ENCODE results near the gene NONO.
"Not testable (repeated sequence)": the region's sequence is repeated elsewhere in the genome, so short reads cannot be mapped to it uniquely, and the experiment has no call there.

NONO gene, protein sequence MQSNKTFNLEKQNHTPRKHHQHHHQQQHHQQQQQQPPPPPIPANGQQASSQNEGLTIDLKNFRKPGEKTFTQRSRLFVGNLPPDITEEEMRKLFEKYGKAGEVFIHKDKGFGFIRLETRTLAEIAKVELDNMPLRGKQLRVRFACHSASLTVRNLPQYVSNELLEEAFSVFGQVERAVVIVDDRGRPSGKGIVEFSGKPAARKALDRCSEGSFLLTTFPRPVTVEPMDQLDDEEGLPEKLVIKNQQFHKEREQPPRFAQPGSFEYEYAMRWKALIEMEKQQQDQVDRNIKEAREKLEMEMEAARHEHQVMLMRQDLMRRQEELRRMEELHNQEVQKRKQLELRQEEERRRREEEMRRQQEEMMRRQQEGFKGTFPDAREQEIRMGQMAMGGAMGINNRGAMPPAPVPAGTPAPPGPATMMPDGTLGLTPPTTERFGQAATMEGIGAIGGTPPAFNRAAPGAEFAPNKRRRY
- 399 to 470 (median 443) reads per million in 4 donors for total RNA-seq

DNA sequence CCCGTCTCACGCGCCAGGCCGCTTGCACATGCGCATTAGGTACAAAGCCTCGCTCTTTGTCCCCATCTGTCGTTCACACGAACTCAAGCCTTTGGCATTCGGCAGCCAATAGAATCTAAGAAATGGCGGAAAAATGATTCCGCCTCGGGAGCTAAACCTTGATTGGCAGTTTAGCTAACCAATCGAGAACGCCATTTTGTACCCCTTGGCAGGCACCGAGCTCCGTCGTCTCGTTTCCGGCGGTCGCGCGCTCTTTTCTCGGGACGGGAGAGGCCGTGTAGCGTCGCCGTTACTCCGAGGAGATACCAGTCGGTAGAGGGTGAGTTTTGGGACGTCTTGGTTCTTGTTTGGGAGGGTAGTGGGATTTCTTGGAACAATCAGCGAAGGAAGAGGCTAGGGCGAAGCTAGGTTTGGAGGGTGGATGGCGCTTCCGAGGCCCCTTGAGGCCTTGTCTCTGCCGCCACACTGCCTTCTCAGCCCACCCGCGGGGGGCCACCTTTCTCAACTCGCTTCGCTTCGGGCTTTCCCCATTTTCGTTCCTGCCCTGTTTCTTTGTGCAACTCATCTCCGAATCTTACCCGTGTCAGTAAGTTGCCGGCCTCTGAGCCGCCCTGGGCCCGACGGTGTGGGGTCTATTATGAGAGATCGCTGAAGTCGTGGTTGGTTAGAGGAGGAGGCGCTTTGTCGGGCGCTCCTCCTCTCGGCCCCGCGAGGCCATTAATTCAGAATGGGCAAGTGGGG is at the start of gene NONO:
Gene NONO (plus strand): TSS at position 233 of the 741 bp plus-strand sequence. CDS start 7,003 bp downstream, outside the sequence.
- DNase-seq = peak; percentile 69 to 97 (median 83)

DNA sequence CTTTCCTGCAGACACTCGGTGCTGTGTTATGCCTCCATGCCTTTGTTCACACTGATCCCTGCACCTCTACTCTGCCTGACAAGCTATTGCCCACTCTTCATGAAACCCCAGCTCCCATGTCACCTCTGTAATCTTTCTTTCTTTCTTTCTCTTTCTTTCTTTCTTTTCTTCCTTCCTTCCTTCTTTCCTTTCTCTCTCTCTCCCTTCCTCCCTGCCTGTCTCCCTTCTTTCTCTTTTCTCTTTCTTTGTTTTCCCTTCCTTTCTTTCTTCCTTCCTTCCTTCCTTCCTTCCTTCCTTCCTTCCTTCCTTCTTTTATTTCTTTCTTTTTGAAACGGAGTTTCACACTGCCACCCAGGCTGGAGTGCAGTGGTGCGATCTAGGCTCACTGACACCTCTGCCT is 48.0 kb upstream of the NONO start:
- no peak for DNase-seq

DNA sequence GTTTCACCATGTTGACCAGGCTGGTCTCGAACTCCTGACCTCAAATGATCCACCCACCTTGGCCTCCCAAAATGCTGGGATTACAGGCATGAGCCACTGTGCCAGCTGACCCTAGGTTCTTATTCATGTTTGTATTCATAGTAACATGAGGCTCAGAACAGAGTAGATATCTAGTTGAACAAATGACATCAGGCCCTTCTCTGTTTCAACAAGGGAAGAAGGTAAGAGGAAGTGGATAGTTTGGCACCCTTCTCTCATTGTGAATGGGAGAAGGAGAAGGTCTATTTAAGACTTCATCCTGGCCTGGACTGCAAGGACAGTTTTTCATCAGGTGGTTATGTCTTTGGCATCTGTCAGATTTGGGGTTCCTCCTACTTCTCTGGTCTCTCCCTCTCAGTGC is 46.6 kb upstream of the NONO start:
- DNase-seq = no peak

DNA sequence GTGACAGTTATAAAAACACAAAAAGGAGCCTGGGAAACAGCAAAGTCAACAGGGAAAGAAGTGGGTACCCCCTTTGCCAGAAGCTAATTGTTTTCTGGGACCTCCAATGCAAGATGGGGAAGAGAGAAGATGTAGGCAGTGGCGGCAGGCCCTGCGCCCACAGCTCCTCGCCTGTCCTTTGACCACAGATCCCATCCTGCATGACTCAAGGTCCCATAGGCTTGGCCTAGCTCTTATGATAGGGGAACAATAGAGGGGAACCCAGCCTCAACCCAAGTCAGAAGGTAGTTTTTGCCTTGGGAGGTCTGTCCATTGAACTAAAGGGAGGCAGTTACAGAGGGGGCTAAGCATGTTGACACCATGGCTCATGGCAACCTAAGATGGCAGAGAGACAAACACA is 43.7 kb upstream of the NONO start:
- no peak for DNase-seq

DNA sequence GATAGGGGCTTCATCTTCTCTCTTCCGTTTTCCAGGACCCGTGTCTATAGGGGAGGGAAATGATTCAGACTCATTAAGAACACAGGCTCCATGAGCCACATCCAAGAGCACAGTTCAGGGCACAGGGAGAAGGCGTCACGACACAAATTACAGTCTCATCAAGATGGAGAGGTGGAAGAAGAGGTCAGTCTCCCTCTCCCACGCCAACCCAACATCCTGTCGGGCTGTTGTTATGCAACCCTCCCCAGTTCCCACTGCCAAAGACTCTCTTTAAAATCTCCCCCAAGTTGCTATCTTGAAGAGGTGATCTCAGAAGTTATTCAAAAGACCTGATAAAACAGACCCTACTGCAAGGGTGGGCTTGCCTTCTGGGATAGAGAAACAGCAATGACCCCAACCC is 42.1 kb upstream of the NONO start:
- no peak for DNase-seq

DNA sequence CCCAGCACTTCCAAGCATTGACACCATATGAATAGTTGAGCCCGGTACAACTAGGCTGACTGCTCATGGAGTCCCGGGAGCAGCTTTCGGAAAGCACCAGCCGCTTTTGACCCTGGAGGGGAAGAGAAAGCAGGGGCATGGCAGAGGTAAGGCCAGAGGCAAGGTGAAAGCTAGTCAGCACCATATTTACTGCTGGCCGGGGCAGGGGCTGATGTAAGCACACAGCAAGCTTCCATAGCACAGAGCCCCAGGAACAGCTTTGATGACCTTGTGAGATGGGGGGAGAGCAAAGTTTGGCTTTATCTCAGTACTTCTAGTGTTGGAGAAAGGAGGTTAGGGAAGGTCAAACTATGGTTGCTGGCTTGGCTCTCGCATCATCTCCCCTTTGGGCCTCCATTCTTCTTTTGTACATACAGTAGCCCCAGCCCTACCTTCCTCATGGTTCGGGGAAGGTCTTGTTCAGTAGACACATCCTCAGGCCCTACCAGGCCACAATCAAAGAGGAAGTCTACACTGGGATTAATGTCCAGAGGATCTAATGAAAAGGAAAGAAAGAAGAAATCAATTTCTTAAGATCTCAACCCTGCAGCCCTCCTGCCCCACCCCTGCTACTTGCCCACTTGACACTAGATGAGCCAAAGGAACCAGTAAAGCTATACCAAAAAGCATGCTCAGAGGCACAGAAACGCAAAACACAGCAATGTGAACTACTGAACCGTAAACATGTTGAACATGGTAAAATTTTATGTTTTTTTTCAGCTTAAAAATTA is 38.9 kb upstream of the NONO start:
- no peak for DNase-seq

DNA sequence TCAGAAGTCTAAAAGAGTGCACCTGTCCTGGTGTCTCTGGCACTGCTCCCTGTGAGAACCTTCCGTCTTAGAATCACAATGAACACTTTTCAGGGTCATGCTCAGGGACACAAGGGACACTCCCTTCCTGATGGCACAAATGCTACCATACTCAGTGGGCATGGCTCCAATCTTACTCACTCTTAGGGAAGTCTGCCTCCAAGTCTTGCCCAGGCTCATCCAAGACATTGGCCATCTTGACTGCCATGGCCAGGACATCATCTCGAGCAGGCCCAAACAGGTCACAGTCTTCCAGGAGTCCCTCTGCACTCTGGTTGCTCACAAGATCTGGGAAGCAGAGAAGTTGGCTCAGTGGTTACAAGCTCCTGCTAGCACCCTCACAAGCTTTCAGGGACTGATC is 38.3 kb upstream of the NONO start:
- no peak for DNase-seq

DNA sequence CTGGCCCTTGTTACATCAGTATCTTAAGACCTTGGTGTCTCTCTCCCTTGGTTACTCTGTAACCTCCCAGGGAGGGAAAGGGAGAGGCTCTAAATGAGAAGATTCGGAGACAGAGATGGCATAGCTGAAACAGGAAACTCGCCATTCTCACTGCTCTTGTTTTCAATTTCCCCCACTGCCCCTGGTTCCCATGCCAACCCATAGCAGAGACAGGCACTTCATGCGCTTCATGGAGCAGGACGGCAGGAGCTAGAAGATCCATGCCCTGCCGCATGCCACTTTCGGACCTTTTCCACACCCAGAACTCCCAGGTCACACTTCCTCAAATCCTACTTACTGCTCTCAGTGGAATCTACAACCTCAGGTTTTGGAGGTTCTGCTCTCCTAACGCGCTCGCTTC is 32.6 kb upstream of the NONO start:
- no peak for DNase-seq

DNA sequence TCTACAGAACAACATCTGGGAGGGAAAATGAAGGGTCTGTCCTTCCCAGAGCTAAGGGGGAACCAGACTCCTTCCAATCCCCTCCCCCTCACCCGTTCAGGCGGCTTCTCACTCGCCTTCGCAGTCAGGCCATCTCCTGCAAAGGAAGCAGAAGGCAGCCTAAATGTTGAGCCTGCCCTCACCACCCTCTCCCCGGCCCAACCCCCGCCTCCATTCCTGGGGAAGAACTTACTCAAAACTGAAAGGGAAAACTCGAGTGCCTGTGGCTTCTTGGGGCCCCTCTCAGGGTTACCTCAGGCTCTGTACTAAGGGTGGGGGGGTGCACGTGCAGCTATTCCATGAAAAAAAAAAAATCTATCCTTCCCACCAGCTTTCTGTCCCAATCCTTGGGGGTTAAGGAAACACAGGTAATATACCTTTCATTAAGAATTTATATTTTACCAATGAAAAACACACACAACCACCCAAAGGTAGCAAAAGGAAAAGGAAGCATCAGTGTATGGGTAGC is 31.9 kb upstream of the NONO start:
- DNase-seq = no peak

DNA sequence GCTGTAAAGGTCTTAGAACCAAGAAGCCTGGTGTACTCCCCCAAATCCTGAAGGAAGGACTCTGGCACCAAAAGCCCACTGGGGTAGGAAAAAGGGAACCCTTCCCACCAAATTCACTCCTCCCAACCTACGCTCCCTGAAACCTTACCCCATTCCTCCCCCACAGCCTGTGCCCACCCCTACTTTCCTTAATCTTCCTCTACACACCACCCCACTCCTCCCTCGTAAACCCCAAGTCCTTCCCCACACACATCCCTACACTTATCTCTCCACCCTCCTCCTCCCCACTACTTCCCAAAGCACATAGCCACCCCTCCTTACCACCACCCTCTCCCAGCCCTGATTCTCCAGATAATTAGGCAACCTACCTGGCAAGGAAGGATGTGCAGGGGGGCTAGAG is 31.2 kb upstream of the NONO start:
- DNase-seq = no peak

DNA sequence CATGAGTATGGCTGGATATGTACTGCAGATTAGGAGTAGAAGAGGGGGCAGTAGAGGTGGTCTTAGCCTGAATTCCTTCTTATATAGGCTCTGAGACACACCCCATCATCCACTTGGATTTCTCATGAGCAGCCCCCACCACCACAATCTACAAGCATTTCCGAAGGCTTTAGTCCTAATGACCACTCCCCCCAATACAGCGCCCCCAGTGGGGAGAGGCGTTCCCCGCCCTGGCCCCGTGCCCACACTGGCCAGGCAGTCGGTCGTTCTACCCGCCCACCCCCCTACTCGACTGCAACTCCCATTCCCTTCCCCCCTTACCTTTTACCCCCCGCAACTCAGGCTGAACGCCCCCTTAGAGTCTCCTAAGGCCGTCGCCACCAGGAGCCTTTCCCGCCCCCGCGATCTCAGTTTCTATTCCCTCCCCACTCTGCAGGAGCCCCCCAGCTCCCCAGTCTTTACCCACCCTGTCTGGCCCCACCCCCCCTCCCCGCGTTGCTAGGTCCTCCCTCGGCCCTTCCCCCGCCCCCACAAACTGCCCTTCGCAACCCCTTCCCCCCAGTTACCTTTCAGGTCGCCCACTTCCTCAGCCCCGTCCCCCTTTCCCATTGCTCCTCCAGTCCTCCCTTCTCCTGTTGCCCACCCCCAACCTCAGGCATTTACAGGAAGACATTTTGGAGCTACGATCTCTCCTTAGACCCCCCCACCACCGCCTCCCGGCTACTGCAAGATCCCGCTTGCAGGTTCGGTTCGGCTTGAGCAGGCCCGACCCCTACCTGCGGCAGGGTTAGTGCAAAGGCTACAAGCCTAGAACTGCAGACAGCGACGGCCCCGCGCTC is 30.0 kb upstream of the NONO start:
- peak in 2 of 5 donors; percentile 14 to 20 for DNase-seq

DNA sequence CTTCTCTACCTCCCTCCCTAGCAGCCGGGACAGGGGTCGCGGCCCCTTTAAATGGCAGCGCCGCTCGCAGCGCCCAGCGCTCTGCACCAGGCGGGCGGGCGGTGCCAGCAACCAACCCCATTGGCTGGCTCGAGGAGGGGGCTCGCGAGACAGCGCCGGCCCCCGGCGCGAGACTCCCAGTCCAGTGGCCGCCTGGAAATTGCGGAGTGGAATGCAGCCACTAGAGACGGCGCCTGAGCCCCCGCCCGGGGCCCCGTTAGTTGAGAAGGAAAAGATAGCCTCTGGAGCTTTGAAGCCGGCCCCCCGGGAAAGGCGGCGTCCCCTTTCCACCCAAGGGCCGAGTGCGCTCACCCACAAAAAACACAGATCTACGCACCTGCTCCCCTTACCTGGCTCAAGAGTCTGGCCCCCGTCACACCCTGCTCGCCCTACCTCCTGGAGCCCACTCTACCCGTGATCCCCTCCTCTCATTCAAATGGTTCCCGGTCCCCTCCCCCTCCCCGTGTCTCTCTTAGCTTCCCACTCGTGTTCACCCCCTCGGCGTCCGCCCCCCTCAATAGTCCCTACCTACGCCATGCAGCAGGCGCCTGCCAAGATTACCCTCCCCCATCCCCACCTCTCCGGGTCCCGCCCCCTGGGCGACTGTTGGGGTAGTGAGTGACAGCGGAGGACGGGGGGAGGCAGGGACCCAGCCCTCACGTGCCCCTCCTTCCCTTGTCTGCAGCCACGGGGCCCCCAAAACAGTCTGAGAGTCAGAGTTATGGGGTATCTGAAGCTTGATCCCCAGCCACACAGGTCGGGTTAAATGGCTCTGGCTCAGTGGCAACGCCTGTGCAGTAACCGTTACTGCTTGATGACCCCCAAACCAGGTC is 29.1 kb upstream of the NONO start, which contains the start of gene ZMYM3:
Gene ZMYM3 (minus strand): TSS at position 49 of the 872 bp plus-strand sequence. CDS start 885 bp downstream, outside the sequence.
- peak; percentile 55 to 84 (median 67) for DNase-seq

DNA sequence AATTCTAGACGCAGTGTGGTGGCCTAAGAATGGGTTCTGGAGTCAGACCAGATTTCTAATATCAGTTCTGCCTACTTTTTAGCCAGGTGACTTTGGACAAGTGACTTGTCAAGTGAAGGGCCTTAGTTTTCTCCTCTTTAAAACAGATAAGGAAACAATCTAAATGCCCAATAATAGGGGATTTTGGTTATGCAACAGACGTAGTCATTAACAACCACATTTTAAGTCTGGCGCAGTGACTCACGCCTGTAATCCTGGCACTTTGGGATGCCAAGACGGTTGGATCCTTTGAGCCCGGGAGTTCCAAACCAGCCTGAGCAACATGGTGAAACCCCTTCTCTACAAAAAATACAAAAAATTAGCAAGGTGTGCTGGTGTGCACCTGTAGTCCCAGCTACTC is 27.4 kb upstream of the NONO start:
- no peak for DNase-seq

DNA sequence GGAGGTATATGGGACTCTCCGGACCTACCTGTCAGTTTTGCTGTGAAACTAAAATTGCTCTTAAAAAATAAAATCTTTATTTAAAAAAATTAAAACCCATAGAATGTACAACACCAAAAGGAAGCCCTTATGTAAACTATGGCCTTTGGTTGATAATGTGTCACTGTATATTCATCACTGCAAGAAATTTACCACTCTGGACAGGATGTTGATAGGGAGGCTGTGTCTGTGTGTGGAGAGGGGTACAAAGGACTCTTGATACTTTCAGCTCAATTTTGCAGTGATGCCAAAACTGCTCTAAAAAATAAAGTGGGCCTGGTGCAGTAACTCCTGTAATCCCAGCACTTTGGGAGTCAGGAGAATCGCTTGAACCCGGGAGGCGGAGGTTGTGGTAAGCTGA is 26.6 kb upstream of the NONO start:
- no peak for DNase-seq

DNA sequence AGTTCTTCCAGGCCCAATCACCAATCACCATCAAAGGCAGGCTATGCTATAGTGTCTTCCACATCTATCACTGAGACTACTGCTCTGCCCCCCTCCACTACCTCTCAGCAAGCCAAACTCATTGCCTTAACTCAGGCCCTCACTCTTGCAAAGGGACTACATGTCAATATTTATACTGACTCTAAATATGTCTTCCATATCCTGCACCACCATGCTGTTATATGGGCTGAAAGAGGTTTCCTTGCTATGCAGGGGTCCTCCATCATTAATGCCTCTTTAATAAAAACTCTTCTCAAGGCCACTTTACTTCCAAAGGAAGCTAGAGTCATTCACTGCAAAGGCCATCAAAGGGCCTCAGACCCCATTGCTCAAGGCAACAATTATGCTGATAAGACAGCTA is 14.8 kb upstream of the NONO start:
- not testable (repeated sequence) for DNase-seq

DNA sequence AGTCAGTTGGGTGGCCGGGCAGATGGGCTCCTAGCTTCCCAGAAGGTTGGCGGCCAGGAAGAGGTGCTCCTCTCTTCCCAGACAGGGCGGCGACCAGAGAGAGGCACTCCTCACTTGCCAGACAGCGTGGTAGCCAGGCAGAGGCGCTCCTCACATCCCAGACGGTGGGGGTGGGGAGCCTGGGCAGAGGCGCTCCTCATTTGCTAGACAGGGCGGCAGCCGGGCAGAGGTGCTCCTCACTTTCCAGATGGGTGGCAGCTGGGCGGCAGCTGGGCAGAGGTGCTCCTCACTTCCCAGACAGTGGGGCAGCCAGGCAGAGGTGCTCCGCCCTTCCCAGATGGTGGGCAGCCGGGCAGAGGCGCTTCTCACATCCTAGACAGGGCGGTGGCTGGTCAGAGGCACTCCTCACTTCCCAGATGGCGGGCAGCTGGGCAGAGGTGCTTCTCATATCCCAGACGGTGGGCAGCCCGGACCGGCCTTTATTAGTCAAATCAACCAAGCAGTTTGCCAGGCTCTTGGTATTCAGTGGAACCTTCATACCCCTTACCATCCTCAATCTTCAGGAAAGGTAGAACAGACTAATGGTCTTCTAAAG is 13.5 kb upstream of the NONO start:
- no peak for DNase-seq

DNA sequence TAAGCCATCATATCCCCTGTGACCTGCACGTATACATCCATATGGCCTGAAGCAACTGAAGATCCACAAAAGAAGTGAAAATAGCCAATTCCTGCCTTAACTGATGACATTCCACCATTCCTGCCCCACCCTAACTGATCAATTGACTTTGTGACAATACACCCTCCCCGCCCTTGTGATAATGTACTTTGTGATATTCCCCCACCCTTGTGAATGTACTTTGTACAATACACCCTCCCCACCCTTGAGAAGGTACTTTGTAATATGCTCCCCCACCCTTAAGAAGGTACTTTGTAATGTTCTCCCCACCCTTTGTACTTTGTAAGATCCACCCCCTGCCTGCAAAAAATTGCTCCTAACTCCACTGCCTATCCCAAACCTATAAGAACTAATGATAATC is 11.1 kb upstream of the NONO start:
- not testable (repeated sequence) for DNase-seq

DNA sequence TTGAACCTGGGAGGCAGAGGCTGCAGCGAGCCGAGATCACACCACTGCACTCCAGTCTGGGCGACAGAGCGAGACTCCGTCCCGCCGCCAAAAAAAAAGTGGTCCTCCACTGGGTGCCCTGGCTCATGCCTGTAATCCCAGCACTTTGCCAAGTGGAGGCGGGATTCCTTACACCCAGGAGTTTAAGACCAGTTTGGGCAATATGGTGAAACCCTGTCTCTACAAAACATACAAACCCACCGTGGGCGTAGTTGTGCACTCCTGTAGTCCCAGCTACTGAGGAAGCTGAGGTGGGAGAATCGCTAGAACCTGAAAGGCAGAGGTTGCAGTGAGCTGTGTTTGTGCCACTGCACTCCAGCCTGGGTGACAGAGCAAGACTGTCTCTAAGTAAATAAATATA is 2.1 kb upstream of the NONO start:
- not testable (repeated sequence) for DNase-seq

DNA sequence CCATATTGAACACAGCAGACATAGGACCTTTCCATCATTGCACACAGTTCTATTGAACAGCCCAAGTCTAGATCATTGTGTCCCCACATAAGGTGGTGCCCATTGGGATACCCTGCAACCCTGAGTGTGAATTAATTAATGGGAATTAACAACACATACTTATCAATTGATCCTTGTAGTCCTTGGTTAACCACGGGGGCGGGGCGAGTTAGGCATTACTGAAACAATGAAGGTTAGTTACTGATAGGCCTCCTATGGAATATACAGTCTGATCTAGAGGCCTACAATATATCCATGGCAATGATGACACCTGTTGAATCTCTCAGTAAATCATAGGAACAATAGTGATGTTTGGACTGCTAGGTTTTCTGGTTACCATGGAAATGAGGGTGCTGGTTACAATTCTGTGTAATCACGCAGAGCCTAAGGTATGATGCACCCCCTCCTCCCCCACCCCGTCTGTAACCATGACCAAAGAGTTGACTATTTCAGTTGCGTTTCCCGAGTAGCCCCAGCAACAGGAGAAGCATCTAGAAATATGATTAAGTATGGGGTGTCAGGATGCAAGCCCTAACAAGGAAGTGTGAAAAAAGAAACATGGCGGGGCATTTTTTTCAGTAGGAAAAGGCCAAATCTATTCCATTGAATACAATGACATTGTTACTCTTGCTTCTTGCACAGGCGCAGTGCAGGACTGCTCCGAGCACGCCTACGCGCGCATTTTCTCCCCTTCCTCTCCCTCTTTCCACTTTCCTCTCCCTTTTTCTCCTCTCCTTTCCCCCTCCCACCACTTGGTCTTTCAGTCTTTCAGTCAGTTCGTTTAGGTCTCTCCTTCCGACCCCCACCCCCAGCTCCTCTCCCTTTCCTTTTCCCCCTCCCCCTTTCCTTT is 677 bp upstream of the NONO start:
- peak in 4 of 5 donors; percentile 6 to 55 (median 17) for DNase-seq
